ENCODE results near the gene CHCHD2.
"Not testable (repeated sequence)": the region's sequence is repeated elsewhere in the genome, so short reads cannot be mapped to it uniquely, and the experiment has no call there.

The CHCHD2 gene, protein sequence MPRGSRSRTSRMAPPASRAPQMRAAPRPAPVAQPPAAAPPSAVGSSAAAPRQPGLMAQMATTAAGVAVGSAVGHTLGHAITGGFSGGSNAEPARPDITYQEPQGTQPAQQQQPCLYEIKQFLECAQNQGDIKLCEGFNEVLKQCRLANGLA

DNA sequence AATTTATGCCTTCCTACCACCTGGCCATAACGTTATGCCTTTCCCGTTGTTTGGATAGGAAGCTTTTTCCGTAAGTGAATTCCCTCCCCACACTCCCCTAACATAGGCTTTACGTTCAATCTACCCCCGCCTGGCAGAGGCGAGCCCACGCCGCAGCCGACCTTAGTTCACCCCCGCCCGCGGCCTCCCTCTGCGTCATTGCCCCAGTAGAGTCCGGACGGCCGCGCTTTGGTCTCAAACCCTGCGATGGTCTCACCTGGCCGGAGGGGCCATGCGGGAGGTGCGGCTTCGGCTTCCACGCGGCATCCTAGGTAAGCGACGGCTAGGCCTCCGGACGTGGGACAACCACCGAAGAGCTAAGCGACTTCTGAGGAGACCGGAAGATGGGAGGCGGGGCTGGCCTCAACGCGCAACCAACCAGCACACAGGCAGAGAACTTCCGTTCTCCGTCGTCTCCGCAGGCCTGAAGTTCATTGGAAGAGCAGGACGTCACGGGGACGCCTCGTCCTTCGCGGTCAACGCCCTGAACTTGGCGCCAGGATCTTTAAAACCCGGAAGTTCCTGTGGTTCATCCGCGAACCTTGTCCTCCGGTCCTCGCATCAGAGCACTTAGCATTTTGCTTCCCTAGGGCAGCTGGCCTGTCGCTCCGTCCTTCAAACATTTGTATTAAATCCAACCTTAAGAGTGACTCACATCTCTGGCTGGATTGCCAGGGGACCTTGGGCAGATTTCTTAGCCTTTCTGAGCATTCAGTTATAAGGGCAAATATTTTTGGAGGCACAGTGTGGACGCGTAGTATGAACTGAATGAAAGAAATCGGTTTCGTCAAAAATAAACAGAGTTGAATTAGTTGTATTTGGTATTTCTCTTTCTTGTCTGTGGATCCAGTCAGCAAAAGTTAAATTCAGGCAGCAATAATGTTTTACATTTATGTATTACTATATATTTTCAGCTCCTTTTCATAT is at the start of gene CHCHD2:
CHCHD2 (minus strand) TSS at position 369 of the 966 bp plus-strand sequence; CDS start at position 306, 63 bp downstream.
- DNase-seq = peak; percentile 97

DNA sequence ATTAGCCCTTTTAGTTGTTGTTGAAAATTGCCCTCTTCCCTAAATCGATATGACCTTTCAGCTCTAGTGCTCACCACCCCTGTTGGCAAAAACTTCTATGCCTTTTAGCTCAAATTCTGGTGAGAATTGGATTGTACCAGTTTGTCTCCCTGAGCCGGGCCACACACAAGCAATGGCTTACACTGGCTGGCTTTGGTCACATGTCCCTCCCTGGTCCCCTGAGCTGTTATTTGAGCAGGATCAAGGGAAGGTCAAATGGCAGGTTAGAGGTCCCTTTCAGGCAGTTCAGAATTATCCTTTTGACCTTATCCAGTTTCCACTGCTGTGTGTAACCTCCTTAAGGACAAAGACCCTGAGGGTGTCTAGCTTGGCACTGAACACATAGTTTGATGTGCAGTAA is 24.8 kb upstream of the CHCHD2 start:
- DNase-seq = not testable (repeated sequence)

DNA sequence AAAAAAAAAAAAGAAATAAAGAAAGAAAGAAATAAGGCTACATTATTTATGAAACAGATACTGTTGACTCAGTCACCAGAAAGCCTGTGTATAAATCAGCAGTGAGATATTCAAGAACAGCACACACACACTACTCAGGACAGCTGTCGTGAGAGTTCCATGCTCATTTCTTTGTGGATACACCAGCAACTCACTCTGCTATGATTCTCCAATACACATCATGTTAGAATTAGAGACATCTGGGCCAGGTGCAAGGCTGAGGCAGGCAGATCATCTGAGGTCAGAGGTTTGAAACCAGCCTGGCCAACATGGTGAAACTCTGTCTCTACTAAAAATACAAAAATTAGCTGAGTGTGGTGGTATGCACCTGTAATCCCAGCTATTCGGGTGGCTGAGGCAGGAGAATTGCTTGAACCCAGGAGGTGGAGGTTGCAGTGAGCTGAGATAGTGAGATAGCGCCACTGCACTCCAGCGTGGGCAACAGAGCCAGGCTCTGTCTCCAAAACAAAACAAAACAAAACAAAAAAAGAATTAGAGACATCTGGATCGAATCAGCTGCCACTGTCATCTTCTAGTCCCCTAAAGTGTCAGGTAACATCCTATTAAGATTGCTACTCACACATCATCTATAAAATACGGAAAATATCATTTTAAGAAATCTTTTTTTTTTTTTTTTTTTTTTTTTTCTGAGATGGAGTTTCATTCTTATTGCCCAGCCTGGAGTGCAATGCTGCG is 21.1 kb upstream of the CHCHD2 start:
- DNase-seq = no peak

DNA sequence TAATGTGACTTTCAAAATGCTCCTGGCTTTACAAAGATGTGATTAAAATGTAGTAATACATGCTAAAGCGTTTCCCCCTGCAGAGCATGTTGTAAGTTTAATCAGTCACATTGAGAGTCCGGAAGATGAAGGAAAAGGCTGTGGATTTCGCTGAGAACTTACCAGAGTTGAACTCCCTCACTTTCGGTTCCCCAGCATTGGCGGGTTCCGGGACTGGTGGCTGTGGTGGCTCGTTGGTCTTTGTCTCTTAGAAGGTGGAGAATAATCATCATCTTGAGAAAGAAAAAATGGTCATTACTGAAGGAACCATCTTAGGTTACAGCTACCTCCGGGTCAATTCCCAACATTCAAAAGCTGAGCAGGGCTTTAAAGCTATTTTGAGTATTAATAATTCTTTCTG is 19.6 kb upstream of the CHCHD2 start:
- DNase-seq = no peak

DNA sequence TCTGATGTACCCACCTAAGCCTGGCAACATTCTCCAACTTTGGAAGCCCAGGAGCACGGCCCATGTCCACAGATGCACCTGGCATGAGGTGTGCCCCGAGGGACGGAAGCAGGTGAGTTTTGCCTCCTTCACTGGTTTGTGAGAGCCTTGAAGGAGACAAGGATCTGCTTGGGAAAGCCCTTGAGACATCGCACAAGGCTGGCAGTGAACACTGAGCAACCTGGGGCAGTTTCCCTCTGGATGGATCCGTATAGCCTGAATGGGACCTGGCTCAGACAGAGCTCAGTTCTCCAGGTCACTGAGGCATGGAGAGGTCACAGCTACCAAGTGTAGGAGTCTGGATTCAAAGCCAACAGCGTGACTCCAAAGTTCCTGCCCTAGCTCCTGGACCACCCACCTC is 18.7 kb upstream of the CHCHD2 start:
- DNase-seq = no peak

DNA sequence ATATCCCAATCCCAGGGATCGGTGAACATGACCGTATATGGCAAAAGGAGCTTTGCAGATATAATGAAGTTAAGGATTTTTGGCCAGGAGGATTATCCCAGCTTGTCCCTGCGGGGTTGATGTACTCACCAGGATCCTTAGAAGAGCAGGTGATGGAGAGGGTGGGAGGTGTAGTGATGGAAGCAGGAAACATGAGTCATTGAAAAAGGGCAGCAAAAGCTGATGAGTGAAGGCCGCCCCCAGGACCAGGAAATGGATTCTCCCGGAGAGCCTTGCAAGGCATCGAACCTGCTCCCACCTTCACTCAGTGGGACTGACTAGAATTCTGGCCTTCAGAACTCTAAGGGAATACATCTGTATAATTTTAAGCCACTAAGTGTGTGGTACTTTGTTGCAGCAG is 15.2 kb upstream of the CHCHD2 start:
- DNase-seq = no peak

DNA sequence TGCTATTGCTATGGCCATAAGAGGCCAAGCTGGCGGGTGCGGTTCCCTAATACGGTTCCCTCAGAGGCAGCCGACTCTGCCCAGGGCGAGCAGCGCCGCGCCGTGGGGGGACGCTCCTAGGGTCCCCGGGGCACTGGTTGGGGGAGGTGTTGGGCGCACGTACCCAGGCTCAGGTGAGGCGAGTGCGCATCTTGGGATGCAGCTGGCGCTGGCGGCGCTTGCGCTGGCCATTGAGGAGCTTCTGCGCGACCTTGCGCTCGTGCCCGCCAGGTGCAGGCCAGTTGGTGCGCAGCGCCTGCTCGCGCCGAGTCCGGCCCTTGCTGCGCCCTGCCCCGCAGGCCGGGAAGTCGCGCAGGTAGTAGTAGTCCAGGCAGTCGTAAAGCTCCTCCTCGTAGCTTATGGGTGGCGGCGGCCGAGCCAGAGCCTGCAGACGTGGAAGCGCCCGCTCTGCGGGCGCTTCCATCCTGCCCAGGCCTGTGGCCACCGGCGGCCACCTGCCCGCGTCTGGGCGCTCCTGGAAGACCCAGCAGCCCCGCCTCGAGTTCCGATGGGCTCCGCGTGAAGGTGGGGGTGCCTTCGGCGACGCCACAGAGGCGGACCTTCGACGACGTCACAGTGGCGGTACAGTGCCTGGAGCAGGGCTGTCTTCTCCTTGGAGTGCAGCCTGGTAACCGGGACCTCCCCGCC is 9.7 kb upstream of the CHCHD2 start, which contains the start of gene NUPR2:
NUPR2 (minus strand) TSS at position 566 of the 687 bp plus-strand sequence; CDS start at position 463, 103 bp downstream.
- no peak for DNase-seq

DNA sequence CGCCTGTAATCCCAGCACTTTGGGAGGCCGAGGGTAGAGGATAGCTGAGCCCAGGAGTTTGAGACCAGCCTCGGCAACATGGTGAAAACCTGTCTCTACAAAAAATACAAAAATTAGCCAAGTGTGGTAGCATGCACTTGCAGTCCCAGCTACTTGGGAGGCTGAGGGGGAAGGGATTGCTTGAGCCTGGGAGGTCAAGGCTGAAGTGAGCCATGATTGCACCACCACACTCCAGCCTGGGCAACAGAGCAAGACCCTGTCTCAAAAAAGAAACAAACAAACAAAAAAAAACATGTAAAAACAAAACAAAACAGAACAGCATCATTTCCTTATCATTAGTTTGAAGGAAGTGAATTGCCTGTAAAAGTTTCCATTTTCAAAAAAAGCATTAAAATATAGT is 6.0 kb upstream of the CHCHD2 start:
- DNase-seq = not testable (repeated sequence)

DNA sequence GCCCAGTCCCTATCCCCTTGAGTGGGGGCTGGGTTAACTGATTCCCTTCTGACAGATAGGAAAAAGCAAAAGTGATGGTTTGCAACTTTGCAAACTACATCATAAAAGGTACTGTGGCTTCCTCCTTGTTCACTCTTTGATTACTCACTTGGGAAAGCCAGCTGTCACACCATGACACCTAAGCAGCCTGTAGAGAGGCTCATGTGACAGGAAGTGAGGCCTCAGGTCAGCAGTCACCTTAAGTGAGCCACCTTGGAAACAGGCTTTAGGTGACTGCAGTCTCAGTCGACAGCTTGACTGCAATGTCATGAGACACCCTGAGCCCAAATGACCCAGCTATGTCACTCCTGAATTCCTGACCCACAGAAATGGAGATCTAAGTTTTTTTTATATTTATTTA is 4.3 kb upstream of the CHCHD2 start:
- no peak for DNase-seq

DNA sequence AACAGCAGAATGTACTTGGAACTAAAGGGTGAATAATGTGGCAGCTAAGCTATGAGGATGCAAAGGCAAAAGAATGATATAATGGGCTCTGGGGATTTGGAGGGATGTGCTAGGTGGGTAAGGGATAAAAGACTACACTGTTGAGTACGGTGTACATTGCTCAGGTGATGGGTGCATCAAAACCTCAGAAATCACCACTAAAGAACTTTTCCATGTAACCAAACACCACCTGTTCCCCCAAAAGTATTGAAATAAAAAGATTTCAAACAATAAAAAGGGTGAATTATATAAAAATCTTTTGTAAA is 1.6 kb upstream of the CHCHD2 start:
- DNase-seq = no peak

DNA sequence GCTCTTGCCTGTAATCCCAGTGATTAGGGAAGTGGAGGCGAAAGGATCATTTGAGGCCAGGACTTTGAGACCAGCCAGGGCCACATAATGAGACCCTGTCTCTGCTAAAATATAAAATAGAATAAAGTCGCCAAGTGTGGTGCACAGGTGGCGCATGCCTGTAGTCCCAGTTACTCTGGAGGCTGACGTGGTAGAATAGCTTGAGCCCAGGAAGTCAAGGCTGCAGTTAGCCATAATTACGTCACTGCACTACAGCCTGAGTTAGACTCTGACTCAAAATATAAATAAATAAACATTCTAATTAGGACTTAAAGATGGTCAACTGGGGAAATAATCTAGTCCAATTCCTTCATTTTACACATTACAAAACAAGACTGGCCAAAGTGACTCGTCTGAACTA is 768 bp downstream of the CHCHD2 start:
- DNase-seq = peak; percentile 59

DNA sequence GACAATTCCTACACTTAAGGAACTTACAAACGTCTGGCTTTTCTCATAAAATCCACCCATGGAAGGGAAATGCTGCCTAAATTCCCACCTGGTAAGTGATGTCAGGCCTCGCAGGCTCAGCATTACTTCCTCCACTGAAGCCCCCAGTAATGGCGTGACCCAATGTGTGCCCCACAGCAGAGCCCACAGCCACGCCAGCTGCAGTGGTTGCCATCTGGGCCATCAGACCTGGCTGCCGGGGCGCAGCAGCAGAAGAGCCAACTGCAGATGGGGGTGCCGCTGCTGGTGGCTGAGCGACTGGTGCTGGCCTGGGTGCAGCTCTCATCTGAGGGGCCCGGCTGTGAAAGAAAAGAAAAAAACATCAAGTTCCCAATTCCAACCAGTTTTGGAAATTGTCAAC is 2.1 kb downstream of the CHCHD2 start:
- DNase-seq = not testable (repeated sequence)

DNA sequence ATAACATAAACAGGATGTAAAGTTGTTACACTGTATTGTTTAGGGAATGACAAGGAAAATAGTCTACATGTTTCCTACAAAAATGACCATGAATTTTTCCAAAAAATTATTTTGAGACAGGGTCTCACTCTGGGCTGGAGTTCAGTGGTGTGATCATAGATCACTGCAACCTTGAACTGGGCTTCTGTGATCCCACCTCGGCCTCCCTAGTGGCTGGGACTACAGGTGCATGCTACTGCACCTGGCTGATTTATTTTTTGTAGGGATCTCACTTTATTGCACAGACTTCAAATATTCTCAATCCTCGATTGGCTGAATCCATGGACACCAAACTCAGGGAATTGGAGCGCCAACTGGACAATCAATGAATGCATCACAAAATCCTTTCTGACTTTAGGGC is 6.6 kb downstream of the CHCHD2 start:
- no peak for DNase-seq

DNA sequence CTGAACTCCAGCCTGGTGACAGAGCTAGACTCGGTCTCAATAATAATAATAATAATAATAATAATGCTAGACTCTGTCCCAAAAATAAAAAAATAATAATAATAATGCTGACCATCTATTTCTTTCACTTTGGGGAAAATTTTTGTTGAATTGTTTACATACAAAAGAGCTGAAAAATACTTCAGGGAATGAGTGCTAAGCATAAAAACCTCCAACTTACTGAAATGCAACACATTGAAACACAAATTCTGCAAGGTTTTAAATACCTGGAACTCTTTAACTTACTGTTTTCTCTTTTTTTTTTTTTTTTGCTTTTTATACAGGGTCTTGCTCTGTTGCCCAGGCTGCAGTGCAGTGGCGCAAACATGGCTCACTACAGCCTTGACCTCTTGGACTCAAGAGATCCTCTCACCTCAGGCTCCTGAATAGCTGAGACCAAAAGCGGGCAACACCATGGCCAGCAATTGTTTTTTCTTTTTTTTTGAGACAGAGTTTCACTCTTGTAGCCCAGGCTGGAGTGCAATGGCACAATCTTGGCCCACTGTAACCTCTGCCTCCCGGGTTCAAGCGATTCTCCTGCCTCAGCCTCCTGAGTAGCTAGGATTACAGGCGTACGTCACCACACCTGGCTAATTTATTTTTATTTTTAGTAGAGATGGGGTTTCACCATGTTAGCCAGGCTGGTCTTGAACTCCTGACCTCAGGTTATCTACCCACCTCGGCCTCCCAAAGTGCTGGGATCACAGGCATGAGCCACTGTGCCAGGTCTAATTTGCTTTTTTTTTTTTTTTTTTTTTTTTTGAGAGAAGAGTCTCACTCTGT is 7.9 kb downstream of the CHCHD2 start:
- DNase-seq = not testable (repeated sequence)

DNA sequence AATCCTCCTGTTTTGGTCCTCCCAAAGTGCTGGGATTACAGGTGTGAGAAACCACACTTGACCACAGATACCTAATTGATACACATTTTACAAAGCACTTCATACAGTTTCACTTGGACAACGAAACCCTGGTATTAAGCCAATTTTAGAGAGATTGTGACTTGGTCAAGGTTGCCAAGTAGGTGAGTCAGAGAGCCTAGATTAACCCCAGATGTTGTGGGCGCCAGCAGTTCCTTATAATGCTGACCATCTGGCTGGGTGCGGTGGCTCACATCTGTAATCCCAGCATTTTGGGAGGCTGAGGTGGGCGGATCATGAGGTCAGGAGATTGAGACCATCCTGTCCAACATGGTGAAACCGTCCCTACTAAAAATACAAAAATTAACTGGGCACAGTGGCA is 8.6 kb downstream of the CHCHD2 start:
- no peak for DNase-seq

DNA sequence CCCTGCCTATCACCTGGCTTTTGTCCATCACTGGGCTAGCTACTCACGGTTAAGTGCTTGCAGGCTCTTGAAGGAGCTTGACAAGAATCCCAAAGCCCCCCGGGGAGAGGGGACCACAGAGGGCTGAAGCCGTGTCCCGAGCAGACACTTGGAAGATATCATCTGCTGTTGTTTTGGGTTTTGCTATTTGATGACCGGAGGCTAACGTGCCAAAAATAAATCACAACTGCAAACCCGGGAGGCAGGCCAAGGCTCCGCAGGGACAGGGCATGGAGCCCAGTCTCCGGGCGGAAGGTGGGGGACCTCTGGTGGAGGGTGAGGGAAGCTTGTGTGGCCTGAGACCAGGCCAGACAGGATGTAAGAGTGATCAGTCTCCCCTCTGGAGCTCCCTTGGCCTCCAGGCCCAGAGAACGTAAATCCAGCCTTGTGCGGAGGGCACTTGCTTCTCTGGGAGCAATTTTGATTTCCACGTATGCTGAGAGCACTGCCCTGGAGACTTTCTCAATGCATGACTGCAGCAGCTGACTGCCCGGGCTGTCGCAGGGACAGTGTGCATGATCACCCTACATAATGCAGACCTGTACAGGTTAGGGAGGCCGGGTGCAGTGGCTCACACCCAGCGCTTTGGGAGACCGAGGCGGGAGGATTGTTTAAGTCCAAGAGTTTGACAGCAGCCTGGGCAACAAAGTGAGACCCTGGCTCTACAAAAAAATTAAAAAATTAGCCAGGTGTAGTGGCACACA is 13.3 kb downstream of the CHCHD2 start, which contains the start of gene PHKG1:
PHKG1 (minus strand) TSS at position 164 of the 743 bp plus-strand sequence. CDS start 4,011 bp downstream, outside the sequence.
- DNase-seq = no peak

DNA sequence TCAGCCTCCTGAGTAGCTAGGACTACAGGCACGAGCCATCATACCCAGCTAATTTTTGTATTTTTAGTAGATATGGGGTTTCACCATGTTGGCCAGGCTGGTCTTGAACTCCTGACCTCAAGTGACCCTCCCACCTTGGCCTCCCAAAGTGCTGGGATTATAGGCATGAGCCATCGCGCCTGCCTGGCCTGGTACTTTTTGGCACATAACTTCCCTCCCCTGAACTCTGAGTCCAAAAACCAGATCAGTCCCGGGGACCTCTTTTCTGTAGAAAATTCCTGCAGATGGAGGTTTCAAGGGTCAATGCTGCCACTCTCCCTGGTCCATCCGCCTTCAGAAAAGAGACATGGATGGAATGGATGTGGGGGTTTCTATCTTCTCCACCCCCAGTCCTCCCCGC is 13.9 kb downstream of the CHCHD2 start:
- not testable (repeated sequence) for DNase-seq

DNA sequence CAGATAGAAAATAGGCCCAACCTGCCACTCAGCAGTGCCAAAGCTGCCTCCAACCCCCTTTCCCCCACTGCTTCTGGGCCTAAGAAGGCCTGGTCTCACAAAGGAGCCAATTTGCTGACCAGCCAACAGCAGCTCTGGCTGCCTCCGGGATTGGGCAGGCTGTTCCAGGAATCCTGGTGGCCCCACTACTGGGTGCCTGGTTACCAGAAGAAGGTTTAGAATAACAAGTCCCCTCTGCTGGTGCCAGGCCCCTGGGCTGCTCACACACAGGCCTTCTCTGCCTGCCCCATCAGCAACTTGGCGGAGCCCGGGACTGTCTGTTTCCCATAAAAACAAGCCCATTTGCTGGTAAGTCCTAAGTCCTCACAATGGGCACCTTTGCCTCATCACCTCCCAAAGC is 14.7 kb downstream of the CHCHD2 start:
- DNase-seq = no peak

DNA sequence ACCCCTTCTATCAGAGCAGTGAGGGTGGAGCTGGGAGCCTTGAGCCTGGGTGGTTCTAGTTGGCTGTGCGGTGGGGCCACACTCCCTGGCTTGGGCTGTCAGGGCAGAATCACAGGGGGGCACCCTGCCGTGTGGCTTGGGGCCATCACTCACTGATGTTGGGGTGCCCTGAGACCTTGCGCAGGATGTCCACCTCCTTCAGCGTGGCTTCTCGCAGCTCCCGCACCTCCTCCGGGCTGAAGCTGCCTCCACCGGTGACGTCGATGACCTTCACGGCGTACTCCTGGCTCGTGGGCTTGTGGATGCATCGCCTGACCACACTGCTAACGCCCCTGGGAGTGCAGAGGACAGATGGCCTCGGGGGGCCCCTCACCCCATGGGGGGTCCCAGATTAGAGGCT is 18.8 kb downstream of the CHCHD2 start:
- no peak for DNase-seq

DNA sequence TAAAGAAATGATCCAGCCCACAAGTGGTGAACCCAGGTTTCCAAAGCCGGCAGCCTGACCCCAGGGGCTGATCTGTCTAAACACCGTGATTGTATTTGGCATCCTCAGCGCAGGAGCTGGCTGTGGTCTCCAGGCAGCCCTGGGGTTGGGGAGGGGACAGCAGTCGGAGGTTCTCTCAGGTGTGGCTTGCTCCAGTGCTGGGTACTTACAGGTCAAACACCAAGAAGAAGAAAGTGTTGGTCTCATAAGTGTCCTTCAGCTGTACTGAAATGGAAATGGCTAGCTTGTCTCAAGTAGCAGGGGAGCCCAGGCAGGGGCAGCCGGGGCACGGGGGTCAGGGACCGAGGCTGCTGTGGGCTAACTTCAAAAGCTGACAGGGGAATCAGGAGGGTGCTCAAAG is 19.5 kb downstream of the CHCHD2 start:
- DNase-seq = no peak

DNA sequence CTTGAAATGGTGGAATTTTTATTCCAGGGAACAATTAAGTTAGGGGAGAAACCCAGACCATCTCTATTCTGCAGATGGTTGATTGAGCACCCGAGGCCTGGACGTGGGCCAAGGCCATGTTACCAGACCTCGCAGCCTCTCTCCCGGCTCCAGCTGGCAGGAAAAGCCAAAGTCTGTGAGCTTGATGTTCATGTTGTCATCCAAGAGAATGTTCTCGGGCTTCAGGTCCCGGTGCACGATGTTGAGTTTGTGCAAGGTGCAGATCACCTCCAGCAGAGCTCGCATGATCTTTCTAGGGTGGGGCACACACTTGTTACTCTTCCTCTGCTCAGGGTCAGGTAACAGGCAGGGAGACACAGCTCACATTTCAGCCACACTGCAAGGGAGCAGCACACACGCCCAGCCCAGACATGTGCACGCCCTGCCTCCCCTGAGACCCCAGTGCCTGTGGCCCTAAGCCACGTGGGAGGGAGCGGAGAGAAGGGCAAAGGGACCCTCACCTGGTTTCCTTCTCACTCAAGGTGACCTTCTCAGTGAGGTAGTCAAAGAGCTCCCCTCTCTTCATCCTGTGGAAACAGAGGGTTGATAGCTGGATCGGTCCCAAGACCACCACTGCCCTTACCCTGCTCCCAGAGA is 23.0 kb downstream of the CHCHD2 start:
- DNase-seq = no peak

All from CD4-positive, alpha-beta T cell treated with Interleukin-17A for 1 hour (primary cell).